ENCODE data around the gene SMIM36.

The SMIM36 gene

DNA sequence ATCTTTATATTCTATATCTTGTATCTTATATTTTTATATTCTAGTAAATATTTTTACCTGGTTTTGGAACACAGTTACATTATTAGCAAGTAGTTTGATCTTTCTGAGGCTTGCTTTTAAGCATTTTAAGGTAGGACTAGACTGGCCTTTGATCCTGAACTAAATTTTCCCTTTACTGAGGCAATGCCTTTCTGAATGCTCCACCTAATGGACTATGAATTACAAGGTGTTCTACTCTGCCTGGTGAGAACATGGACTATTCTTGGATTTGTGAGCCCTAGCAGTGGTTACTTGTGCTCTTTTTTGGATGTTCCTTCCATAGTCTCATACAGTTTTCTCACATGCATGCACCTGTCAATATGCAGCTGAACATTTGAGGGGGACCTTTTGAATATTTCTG lies 32.5 kb upstream of the SMIM36 start:
- no peak for DNase-seq (ENCODE audit: low spot score)
- TF ChIP-seq, protein P1, sequence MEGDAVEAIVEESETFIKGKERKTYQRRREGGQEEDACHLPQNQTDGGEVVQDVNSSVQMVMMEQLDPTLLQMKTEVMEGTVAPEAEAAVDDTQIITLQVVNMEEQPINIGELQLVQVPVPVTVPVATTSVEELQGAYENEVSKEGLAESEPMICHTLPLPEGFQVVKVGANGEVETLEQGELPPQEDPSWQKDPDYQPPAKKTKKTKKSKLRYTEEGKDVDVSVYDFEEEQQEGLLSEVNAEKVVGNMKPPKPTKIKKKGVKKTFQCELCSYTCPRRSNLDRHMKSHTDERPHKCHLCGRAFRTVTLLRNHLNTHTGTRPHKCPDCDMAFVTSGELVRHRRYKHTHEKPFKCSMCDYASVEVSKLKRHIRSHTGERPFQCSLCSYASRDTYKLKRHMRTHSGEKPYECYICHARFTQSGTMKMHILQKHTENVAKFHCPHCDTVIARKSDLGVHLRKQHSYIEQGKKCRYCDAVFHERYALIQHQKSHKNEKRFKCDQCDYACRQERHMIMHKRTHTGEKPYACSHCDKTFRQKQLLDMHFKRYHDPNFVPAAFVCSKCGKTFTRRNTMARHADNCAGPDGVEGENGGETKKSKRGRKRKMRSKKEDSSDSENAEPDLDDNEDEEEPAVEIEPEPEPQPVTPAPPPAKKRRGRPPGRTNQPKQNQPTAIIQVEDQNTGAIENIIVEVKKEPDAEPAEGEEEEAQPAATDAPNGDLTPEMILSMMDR (IDR thresholded peaks at IDR 0.05; ENCODE audit: borderline replicate concordance, control extremely low read depth, extremely low read depth, insufficient read depth, missing control alignments), result no peak
- in situ Hi-C loops (cut with MboI; ENCODE audit: low sequenced_read_pairs, unreplicated experiment), result no loop called here

DNA sequence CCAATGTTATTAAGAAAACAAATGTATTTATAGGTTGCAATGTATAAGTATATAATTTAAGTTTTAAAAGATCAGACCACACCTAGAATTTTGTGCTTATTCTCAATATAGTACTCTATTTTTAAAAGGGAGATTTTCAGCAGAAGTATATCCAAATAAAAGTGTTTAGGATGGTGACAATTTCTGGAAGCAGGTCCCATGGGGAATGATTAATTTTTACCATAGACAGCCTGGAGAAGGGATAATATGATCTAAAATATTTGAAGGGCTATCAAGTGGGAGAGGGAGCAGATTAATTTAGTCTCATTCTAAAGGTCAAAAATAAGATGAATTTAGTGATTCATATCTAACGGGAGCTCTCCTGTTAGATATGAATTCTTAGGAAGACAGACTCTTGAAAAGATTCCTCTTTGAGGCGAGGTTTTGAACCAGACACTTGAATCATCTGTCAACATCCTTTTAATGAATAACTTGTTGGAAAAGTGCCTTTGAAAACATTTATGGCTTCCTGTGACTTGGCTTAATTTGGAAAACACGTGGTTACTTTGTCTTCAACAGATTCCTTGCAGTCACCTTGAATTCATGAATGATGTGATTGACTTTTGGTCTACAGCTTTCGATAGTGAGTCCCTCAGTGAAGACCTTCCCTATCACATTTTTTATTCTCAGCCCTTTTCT lies 29.3 kb upstream of the SMIM36 start:
- in situ Hi-C loops (cut with MboI; ENCODE audit: low sequenced_read_pairs, unreplicated experiment), result no loop called here
- TF ChIP-seq, protein P1 (IDR thresholded peaks at IDR 0.05; ENCODE audit: borderline replicate concordance, control extremely low read depth, extremely low read depth, insufficient read depth, missing control alignments), result no peak
- DNase-seq (ENCODE audit: low spot score), result no peak

DNA sequence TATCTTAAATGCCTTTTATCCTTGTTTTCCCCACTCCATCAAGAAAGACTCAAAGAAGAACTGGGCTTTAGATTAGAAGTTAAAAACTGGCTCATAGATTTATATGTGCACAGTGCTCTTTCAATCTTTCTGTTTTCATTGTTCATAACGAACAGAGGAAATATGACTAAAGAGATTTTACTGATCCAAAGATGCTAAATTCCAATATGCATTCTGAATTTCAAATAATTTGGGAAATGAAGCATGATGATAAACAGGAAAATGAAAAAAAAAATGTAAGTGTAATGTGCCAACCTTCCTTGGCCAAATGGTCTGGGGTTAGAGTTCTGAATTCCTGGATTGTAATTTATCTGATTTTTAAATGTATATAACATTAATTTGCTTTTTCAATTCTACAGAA lies 25.0 kb upstream of the SMIM36 start:
- no peak for DNase-seq (ENCODE audit: low spot score)
- in situ Hi-C loops (cut with MboI; ENCODE audit: low sequenced_read_pairs, unreplicated experiment), result no loop called here
- TF ChIP-seq, protein P1 (IDR thresholded peaks at IDR 0.05; ENCODE audit: borderline replicate concordance, control extremely low read depth, extremely low read depth, insufficient read depth, missing control alignments), result no peak

DNA sequence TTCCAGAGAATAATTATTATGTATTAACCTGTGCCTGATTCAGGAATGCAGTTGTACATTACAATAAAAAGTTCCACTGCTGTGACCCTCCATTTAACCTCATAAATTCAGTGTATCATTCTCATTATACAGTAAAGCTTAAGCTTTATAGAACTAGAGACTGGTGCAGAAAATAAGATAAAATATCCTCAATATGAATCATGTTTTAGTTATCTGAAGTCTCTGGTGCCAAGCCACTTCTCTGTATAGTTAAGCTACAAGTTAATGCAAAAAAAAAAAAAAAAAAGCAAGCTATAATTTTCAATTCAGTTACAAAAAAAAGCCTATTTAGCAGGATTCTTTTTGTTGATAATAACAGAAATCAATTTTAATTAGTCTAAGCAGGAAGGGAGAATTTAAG lies 22.4 kb upstream of the SMIM36 start:
- TF ChIP-seq, protein P1 (IDR thresholded peaks at IDR 0.05; ENCODE audit: borderline replicate concordance, control extremely low read depth, extremely low read depth, insufficient read depth, missing control alignments), result no peak
- in situ Hi-C loops (cut with MboI; ENCODE audit: low sequenced_read_pairs, unreplicated experiment), result no loop called here
- no peak for DNase-seq (ENCODE audit: low spot score)

DNA sequence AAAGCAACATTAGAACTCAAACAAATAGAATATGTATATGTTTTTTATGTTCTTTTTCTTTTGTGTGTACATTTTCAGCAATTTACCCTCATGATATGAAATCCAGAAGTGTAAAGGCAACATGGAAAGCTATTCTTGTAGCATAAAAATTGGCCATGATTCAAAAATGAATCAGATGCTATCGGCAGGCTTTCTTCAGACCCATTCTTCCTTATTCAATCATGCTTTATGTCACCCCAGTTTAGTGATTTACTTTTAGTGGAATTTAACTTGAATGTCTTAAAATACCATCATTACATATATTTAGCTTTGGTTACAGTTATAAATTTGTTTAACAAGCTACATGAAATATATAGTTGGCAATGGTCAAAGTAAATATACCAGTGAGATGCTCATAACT lies 21.4 kb upstream of the SMIM36 start:
- DNase-seq (ENCODE audit: low spot score), result no peak
- in situ Hi-C loops (cut with MboI; ENCODE audit: low sequenced_read_pairs, unreplicated experiment), result no loop called here
- TF ChIP-seq, protein P1 (IDR thresholded peaks at IDR 0.05; ENCODE audit: borderline replicate concordance, control extremely low read depth, extremely low read depth, insufficient read depth, missing control alignments), result no peak

DNA sequence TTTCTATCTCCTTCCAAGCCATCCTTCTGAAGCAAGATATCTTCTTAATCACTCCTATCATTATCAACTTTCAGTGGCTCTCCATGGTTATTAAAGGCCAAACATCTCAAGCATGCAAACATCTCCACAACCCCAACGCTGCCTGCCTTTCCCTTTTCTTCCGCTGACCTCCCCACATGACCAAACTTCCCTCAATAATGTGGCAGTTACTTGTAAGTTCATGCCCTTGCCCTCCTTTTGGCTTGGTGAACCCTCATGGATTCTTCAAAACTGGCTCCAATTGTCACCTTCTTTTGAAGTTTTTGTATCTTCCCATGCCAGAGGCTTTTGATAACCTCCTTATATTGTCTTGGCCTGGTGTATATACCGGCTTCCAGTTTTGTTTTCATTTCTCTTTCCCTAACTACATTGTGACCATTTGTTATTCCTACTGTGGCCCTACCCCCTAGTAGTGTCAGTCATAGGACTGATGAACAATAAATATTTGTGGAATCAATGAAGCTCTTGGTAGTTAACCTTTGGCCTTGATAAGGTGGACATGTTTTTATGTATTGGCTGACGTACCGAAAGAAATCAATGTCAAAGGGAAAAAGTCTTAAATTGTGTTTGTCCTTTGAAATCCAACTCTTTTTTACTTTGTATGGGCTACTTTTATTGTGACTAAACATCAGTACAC lies 19.9 kb upstream of the SMIM36 start:
- in situ Hi-C loops (cut with MboI; ENCODE audit: low sequenced_read_pairs, unreplicated experiment), result no loop called here

More for the DNA sequence above, 19.9 kb upstream of the SMIM36 start:
- TF ChIP-seq, protein P1 (IDR thresholded peaks at IDR 0.05; ENCODE audit: borderline replicate concordance, control extremely low read depth, extremely low read depth, insufficient read depth, missing control alignments), result no peak
- DNase-seq (ENCODE audit: low spot score), result no peak
